ENCODE results near the gene CDHR3.

- no peak for TF ChIP-seq RXRA (IDR thresholded peaks at IDR 0.05; ENCODE audit: insufficient read depth, low read depth, low read length)
- no peak for TF ChIP-seq CHD1 (IDR thresholded peaks at IDR 0.05; ENCODE audit: low read depth, low read length)
These were observed 78.2 kb downstream of the CDHR3 start for GRCh38 chr7:106041140-106041717.
